LNCaP clone FGC (cell line): ENCODE measurements around the gene ABCB4.

ENCODE experiments used
- DNase-seq: peaks from one replicate; pipeline ENCODE4 v3.0.0-alpha.2; 2011; ENCODE audit warnings: low read depth
- H3K4me3 ChIP-seq: 2 replicates; pipeline ENCODE4 v1.5.1; 2011; ENCODE audit warnings: mild to moderate bottlenecking, low read depth, low read length, control low read depth
- TF ChIP-seq, protein P1 (sequence below): IDR thresholded peaks from 2 replicates; pipeline ENCODE4 v1.5.1; 2012; ENCODE audit warnings: mild to moderate bottlenecking; ENCODE audit not compliant: control insufficient read depth, insufficient read depth; ENCODE audit errors: extremely low read depth

ABCB4 gene

DNA sequence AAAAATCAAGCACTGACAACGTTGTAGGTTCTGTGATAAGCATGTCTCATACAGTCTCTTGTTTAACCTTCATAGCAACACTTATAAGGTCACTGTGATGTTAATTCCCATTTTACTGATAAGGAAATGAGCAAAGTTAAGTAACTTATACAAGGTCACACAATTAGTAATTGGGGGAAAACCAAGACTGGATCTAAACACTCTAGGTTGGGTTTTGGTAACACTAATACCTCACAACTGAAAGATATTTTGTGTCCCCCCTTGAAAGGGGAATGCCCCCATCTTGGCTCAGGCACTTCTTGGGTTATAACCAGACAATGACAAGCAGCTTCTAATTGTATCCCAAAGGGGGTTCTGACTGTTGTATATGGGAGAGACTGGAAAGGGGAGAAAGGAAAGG is 36.0 kb upstream of the ABCB4 start:
- TF ChIP-seq, protein P1, sequence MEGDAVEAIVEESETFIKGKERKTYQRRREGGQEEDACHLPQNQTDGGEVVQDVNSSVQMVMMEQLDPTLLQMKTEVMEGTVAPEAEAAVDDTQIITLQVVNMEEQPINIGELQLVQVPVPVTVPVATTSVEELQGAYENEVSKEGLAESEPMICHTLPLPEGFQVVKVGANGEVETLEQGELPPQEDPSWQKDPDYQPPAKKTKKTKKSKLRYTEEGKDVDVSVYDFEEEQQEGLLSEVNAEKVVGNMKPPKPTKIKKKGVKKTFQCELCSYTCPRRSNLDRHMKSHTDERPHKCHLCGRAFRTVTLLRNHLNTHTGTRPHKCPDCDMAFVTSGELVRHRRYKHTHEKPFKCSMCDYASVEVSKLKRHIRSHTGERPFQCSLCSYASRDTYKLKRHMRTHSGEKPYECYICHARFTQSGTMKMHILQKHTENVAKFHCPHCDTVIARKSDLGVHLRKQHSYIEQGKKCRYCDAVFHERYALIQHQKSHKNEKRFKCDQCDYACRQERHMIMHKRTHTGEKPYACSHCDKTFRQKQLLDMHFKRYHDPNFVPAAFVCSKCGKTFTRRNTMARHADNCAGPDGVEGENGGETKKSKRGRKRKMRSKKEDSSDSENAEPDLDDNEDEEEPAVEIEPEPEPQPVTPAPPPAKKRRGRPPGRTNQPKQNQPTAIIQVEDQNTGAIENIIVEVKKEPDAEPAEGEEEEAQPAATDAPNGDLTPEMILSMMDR, result no peak
- no peak overlapping the region for H3K4me3 ChIP-seq
- DNase-seq, result no peak

DNA sequence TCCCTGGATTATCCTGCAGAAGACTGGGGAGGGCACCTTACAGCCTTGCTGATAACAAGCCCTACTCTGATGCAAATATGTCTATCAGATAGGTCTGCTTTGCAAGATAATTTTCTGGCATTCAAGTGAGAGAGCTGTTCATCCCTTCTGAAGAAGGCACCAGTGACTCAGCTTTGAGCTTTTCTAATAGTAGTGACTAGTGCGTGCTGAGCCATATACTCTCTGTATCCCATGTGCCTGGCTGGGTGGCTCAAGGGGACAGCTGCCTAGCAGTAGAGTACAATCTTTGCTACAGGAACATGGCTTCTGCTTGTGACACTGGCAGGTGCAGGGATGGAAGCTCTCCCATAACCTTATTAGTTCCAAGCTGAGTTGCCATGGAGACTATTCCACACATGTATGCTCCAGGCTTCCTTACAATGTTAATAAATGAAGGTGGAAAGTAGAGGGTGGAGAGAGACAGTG is 35.0 kb upstream of the ABCB4 start:
- H3K4me3 ChIP-seq, result no peak overlapping the region
- no peak for DNase-seq
- TF ChIP-seq, protein P1, result no peak

DNA sequence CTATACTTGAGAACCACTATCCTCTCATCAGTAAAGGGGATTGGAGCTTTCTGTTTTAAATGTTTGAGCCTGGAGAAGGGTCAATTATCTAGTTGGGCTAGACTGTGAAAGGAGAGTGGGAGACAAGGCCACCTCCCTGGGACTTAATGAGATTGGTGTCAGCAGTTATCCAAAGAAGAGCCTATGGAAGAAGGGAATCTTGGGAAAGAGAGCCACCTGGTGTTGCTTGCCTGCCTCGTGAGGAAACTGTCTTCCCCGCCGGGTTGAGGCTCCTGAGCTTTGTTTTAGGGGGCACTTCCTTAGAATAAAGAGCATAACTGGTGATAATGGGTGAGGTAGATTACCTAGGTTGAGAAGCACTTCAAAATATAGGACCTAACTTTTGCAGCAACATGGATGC is 32.0 kb upstream of the ABCB4 start:
- TF ChIP-seq, protein P1, result peak; percentile 36
- no peak overlapping the region for H3K4me3 ChIP-seq
- DNase-seq, result no peak

GRCh38 chr7:87506246-87507180 is 31.0 kb upstream of the ABCB4 start:
- no peak for DNase-seq
- no peak overlapping the region for H3K4me3 ChIP-seq
- TF ChIP-seq, protein P1, result peak; percentile 57

DNA sequence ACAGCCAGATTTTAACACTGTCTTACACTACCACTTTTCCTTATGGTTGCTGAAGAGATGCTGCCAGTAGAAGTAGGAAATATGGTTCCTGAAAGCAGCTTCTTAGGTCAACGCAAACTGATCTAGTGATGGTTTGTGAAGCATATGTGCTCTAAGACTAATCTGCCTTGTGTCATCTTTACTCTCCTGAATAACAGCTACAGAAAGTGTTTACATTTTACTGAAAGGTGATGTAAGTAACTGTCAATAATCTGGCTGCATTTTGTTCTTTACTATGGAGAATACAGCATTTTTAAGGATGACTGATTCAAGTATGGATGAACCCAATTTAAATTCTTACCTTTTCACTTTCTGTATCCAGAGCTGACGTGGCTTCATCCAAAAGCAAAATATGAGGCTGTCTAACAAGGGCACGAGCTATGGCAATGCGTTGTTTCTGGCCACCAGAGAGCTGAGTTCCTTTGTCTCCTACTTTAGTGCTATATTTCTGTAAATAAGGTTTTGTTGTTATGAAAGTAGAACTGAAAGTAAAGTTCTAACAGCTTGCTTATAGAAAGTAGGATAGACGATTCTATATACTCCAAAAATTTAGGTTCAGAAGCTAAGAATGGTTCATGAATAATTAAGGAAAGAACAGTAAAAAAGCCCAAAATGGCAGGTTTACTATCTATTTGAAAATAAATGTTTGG is 30.2 kb upstream of the ABCB4 start:
- H3K4me3 ChIP-seq, result no peak overlapping the region
- TF ChIP-seq, protein P1, result no peak
- DNase-seq, result no peak

GRCh38 chr7:87505122-87505521 is 29.6 kb upstream of the ABCB4 start:
- TF ChIP-seq, protein P1, result no peak
- no peak for DNase-seq
- no peak overlapping the region for H3K4me3 ChIP-seq
